ENCODE measurements around the gene PCSK1.

PCSK1 gene

GRCh38 chr5:96433066-96433447 lies at the start of gene PCSK1:
Gene PCSK1, minus strand, starts transcription at chr5:96433248. Its CDS starts 206 bp downstream, at chr5:96433042.
- FAIRE-seq: no peak

GRCh38 chr5:96481867-96482266 lies 48.8 kb upstream of the PCSK1 start:
- no peak for FAIRE-seq

GRCh38 chr5:96481009-96481786 lies 48.1 kb upstream of the PCSK1 start:
- no peak for FAIRE-seq

GRCh38 chr5:96478983-96479382 lies 45.9 kb upstream of the PCSK1 start:
- no peak for FAIRE-seq

- FAIRE-seq: no peak
Measured at GRCh38 chr5:96476654-96477053, 43.6 kb upstream of the PCSK1 start.

GRCh38 chr5:96474073-96474472 lies 41.0 kb upstream of the PCSK1 start:
- no peak for FAIRE-seq

- FAIRE-seq: no peak
Measured at GRCh38 chr5:96473155-96473554, 40.1 kb upstream of the PCSK1 start.

GRCh38 chr5:96470785-96471184 lies 37.7 kb upstream of the PCSK1 start:
- FAIRE-seq: no peak

GRCh38 chr5:96468956-96469355 lies 35.9 kb upstream of the PCSK1 start:
- no peak for FAIRE-seq

- no peak for FAIRE-seq
Measured at GRCh38 chr5:96463091-96463490, 30.0 kb upstream of the PCSK1 start.

GRCh38 chr5:96459313-96460121 lies 26.5 kb upstream of the PCSK1 start:
- FAIRE-seq: no peak

- no peak for FAIRE-seq
Measured at GRCh38 chr5:96458176-96458575, 25.1 kb upstream of the PCSK1 start.

GRCh38 chr5:96455789-96456188 lies 22.7 kb upstream of the PCSK1 start:
- FAIRE-seq: no peak

GRCh38 chr5:96453394-96453793 lies 20.3 kb upstream of the PCSK1 start:
- FAIRE-seq: no peak

- FAIRE-seq: no peak
Measured at GRCh38 chr5:96447949-96448348, 14.9 kb upstream of the PCSK1 start.

GRCh38 chr5:96440185-96440538 lies 7.1 kb upstream of the PCSK1 start:
- no peak for FAIRE-seq

- FAIRE-seq: no peak
Measured at GRCh38 chr5:96439477-96440184, 6.6 kb upstream of the PCSK1 start.

GRCh38 chr5:96434201-96434645 lies 1.2 kb upstream of the PCSK1 start:
- FAIRE-seq: no peak

GRCh38 chr5:96432216-96433065 lies 607 bp downstream of the PCSK1 start:
- no peak for FAIRE-seq

- FAIRE-seq: no peak
Measured at GRCh38 chr5:96431376-96432187, 1.5 kb downstream of the PCSK1 start.

- no peak for FAIRE-seq
Measured at GRCh38 chr5:96427824-96428223, 5.2 kb downstream of the PCSK1 start.

GRCh38 chr5:96426831-96427230 lies 6.2 kb downstream of the PCSK1 start:
- FAIRE-seq: no peak

Data from G401.6 (cell line).